Suprapubic skin (tissue), 4 donors: Measurements from ENCODE around the gene PGM1. TPM values are rescaled to one million over a fixed set of nuclear protein-coding genes. Genes with fewer than 3 reads are reported as not detected.
A peak's percentile ranks its signal among the peaks of the same experiment; 100 is the strongest.

ENCODE experiments used
- DNase-seq, 2 donors: peaks; one replicate each; pipeline ENCODE4 v3.0.0-alpha.2; 2019; ENCODE audit warnings: low spot score in 2 of 2
- H3K27ac ChIP-seq: fragments of 200-600 bp; sonication (generic); one replicate; pipeline ENCODE4 v1.5.1; 2019
- H3K27me3 ChIP-seq: fragments of 200-600 bp; sonication (generic); one replicate; pipeline ENCODE4 v1.5.1; 2019
- H3K36me3 ChIP-seq: fragments of 200-600 bp; sonication (generic); one replicate; pipeline ENCODE4 v1.5.1; 2019
- H3K4me1 ChIP-seq: fragments of 200-600 bp; sonication (generic); one replicate; pipeline ENCODE4 v1.5.1; 2019
- H3K4me3 ChIP-seq: fragments of 200-600 bp; sonication (generic); one replicate; pipeline ENCODE4 v1.5.1; 2019; ENCODE audit warnings: mild to moderate bottlenecking
- H3K9me3 ChIP-seq: fragments of 200-600 bp; sonication (generic); one replicate; pipeline ENCODE4 v1.5.1; 2019
- CTCF ChIP-seq, 2 donors: fragments of 200-600 bp in 1 of 2; fragments of 450-650 bp in 1 of 2; sonication (generic) in 1 of 2; IDR thresholded peaks; one replicate each; pipeline ENCODE4 v1.5.1; 2016 to 2019; ENCODE audit warnings: antibody characterized with exemption in 2 of 2, mild to moderate bottlenecking in 1 of 2, moderate library complexity in 1 of 2
- EP300 ChIP-seq: sonication (generic); formaldehyde crosslinking; IDR thresholded peaks from one replicate; pipeline ENCODE4 v1.6.1; 2017; ENCODE audit warnings: antibody characterized with exemption
- POLR2A ChIP-seq, 2 donors: fragments of 450-650 bp; IDR thresholded peaks; one replicate each; pipeline ENCODE4 v1.6.1; 2017; ENCODE audit warnings: antibody characterized with exemption in 2 of 2, mild to moderate bottlenecking in 2 of 2, moderate library complexity in 2 of 2
- POLR2AphosphoS5 ChIP-seq, 3 donors: sonication (generic); formaldehyde crosslinking; IDR thresholded peaks; one replicate each; pipeline ENCODE4 v1.6.1; 2017; ENCODE audit warnings: antibody characterized with exemption in 3 of 3
- WGBS: methylation state at CpG from one replicate; pipeline ENCODE4 v1.1.5; 2018; 5-methylcytosine and 5-hydroxymethylcytosine counted together
- total RNA-seq, 4 donors: library from RNA; depleted of rRNA; stranded (reverse); fragments of >200 nt; gene quantifications; one replicate each; pipeline ENCODE4 v1.1.0, GENCODE V29; 2016

The PGM1 gene
- total RNA-seq, 4 donors from 2014 or later = 38.9 to 52.8 (median 45.4) TPM

- H3K27me3 ChIP-seq = no peaks in the 10 kb centered on the region
- H3K27ac ChIP-seq = no peak overlapping the region
- WGBS = 74% methylated on average over 5 of the region's 5 CpGs
- no peak for TF ChIP-seq CTCF (IDR thresholded peaks at IDR 0.05)
- no peak for TF ChIP-seq EP300
- TF ChIP-seq POLR2AphosphoS5 (IDR thresholded peaks at IDR 0.05) = no peak
- TF ChIP-seq POLR2A (IDR thresholded peaks at IDR 0.05) = no peak
- H3K4me3 ChIP-seq = no peak overlapping the region
- no peak for DNase-seq
- H3K36me3 ChIP-seq = no peaks in the 10 kb centered on the region
- H3K4me1 ChIP-seq = no peaks in the 10 kb centered on the region
- no peaks in the 10 kb centered on the region for H3K9me3 ChIP-seq
Measured at GRCh38 chr1:63602629-63603028, 9.4 kb downstream of the PGM1 start.

- Histone ChIP-seq H3K36me3 (no peaks in the 10 kb centered on the region), H3K27me3 (no peaks in the 10 kb centered on the region), H3K4me1 (no peaks in the 10 kb centered on the region), H3K4me3 (no peak overlapping the region), H3K27ac (no peak overlapping the region), H3K9me3 (no peaks in the 10 kb centered on the region)
- no peak for TF ChIP-seq CTCF (IDR thresholded peaks at IDR 0.05)
- TF ChIP-seq POLR2AphosphoS5 (IDR thresholded peaks at IDR 0.05) = no peak
- TF ChIP-seq EP300 = no peak
- no peak for TF ChIP-seq POLR2A (IDR thresholded peaks at IDR 0.05)
- DNase-seq = no peak
- 88% methylated on average over 3 of the region's 3 CpGs for WGBS
Measured at GRCh38 chr1:63603810-63604209, 10.6 kb downstream of the PGM1 start.

- no peak overlapping the region for H3K27ac ChIP-seq
- 97% methylated on average over 7 of the region's 7 CpGs for WGBS
- TF ChIP-seq EP300 (no peak), POLR2A (IDR thresholded peaks at IDR 0.05) (no peak), CTCF (IDR thresholded peaks at IDR 0.05) (no peak), POLR2AphosphoS5 (IDR thresholded peaks at IDR 0.05) (no peak)
- no peak overlapping the region for H3K4me3 ChIP-seq
- no peaks in the 10 kb centered on the region for H3K36me3 ChIP-seq
- no peaks in the 10 kb centered on the region for H3K9me3 ChIP-seq
- DNase-seq = no peak
- no peaks in the 10 kb centered on the region for H3K27me3 ChIP-seq
- H3K4me1 ChIP-seq = no peaks in the 10 kb centered on the region
Measured at GRCh38 chr1:63607322-63607721, 14.1 kb downstream of the PGM1 start.

- no peak for TF ChIP-seq EP300
- TF ChIP-seq POLR2AphosphoS5 (IDR thresholded peaks at IDR 0.05) = no peak
- Histone ChIP-seq H3K4me1 (peaks cover 7% of the 10 kb centered on the region), H3K9me3 (no peaks in the 10 kb centered on the region), H3K27ac (no peak overlapping the region), H3K36me3 (no peaks in the 10 kb centered on the region), H3K4me3 (no peak overlapping the region), H3K27me3 (no peaks in the 10 kb centered on the region)
- DNase-seq = no peak
- 78% methylated on average over 3 of the region's 3 CpGs for WGBS
Measured at GRCh38 chr1:63611231-63611630, 18.0 kb downstream of the PGM1 start.

- H3K27ac ChIP-seq = no peak overlapping the region
- no peak for DNase-seq
- WGBS = 75% methylated on average over 4 of the region's 4 CpGs
Measured at GRCh38 chr1:63612564-63612963, 19.4 kb downstream of the PGM1 start.

More at GRCh38 chr1:63612564-63612963, 19.4 kb downstream of the PGM1 start:
- Histone ChIP-seq H3K4me3 (no peak overlapping the region), H3K4me1 (peaks cover 8% of the 10 kb centered on the region), H3K36me3 (no peaks in the 10 kb centered on the region), H3K9me3 (no peaks in the 10 kb centered on the region), H3K27me3 (no peaks in the 10 kb centered on the region)
- TF ChIP-seq POLR2AphosphoS5 (IDR thresholded peaks at IDR 0.05) (peak in 1 of 3 donors; percentile 37), CTCF (IDR thresholded peaks at IDR 0.05) (no peak), EP300 (no peak)
